ENCODE data around the gene HOXC13.

HOXC13 gene

DNA sequence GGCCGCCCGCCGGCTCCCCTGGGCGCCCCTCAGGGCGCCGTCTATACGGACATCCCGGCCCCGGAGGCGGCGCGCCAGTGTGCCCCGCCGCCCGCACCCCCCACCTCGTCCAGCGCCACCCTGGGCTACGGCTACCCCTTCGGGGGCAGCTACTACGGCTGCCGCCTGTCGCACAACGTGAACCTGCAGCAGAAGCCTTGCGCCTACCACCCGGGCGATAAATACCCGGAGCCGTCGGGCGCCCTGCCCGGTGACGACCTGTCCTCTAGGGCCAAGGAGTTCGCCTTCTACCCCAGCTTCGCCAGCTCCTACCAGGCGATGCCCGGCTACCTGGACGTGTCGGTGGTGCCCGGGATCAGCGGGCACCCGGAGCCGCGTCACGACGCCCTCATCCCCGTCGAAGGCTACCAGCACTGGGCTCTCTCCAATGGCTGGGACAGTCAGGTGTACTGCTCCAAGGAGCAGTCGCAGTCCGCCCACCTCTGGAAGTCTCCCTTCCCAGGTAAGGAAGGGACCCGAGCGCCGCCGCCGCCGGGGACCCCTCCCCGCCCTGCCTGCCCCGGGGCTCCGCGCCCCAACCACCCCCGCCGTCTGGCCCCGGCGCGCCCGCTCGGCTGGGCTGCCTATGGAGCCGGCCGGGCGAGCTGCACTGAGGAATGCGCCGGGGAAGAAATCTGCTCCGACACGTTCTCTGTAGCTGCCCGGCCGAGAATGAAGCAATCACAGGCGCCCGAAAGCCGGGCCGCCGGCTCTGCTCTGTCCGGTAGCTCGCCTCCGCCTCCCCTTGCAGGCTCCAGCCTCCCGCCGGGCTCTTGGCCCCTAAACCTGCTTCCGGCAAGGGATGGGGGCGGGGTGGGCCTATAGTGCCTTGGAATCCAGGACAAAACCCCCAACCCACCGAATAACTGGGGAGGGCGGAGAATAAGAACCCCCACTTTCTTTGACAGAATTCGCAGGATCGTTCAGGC, 794 bp downstream of the HOXC13 start:
- DNase-seq = no peak

DNA sequence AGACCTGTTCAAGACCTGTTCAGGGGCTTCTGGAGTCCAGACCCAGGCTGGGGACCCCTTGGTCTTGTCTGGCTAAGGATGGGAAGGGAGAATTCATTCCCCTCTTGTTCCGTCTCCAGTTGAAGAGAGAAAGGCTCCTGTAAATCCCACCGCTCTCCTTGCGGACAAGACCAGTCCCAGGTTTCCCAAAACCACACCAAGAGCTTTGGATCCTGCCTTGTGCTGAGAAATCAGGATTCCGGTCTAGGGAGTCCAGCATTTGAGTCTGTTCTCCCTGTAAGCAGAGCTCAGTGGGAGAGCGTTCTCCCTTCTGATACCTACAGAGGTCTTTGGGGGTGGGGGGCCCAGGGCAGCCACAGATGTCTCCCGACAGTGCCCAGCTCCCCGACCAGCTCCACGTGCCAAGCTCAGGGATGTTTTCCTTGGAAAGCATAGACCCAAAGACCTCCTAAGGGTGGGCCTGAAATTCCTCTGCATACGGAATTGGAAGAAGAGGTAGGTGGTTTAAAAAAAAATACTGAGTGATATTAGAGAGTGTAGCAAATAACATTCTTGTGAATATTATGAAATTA, 1.9 kb downstream of the HOXC13 start:
- no peak for DNase-seq

DNA sequence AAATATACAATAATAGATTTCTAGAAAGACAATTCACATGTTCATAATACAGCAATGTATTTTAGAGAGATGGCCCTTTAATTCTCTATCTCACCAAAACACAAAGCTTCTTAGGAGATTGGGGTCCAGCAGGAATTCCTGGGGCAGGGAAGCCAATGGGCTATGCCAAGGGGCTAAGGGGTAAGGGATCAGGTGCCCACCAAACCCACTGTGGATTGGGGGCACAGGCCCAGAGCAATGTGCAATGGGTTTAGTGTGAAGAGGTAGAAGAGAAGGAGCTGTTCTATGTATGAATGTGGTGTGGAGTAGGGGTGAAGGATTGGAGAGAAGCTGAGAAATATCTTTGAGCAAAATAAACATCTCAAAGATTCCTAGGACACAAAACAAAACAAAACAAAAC, 2.6 kb downstream of the HOXC13 start:
- no peak for DNase-seq

DNA sequence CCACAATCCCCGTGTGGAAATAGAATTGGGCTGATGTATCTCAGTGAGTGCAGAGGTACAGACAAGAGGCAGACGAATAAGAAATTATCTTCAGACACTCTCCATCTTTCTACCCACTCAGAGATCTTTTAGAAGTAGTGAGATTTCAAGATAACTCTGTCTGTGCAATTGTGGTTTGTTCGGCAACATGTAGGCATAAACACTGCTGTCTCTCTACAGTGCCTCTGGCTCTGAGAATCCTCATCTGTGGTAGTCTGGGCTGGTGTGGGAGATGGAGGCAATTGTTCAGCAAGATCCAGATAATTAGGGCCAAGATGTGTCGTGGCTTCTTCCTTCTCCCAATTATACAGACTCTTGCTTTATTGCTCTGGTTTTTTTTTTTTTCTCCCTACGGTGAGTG, 3.1 kb downstream of the HOXC13 start:
- DNase-seq = no peak

DNA sequence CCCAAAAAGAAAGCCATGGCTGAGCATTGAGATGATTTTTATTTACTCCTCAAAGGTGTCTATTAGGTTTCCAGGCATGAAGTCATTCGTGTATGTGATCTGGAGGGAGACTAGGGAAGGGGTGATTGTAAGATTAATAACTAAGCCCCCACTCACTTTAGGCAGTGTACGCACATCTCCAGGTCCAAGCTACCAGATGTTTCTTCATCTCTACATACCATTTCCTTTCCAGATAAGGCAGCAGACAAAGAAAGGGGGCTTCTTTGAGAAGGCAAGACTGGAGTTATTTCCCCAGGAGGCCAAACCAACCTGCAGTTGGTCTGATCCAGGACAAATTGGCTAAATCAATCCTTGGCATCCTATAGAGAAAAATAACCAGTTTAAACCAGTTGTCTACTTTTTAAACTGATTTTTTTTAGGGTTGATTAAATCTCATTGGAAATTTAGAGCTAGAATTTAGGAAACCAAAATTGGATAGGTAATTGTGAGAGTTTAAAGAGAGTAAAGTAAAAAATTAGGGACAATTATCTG, 3.9 kb downstream of the HOXC13 start:
- DNase-seq = no peak

DNA sequence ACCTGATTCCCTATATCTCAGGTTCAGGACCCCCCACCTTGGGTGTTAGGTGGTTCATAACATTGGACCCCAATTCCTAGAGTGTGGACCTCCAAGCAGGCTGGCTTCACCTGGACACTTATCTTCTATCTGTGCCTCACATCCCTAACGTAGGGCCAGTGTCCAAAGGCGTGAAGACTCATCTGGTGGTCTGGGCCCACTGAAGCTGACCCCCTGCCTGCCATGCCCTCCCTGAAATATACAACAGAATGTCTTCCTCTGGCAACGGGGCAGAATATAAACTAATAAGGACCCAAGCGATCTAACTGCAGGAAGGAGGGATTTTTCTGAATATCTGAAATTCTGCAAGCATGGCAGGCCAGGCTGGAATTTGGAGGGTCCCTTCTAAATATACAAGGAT, 5.6 kb downstream of the HOXC13 start:
- no peak for DNase-seq

DNA sequence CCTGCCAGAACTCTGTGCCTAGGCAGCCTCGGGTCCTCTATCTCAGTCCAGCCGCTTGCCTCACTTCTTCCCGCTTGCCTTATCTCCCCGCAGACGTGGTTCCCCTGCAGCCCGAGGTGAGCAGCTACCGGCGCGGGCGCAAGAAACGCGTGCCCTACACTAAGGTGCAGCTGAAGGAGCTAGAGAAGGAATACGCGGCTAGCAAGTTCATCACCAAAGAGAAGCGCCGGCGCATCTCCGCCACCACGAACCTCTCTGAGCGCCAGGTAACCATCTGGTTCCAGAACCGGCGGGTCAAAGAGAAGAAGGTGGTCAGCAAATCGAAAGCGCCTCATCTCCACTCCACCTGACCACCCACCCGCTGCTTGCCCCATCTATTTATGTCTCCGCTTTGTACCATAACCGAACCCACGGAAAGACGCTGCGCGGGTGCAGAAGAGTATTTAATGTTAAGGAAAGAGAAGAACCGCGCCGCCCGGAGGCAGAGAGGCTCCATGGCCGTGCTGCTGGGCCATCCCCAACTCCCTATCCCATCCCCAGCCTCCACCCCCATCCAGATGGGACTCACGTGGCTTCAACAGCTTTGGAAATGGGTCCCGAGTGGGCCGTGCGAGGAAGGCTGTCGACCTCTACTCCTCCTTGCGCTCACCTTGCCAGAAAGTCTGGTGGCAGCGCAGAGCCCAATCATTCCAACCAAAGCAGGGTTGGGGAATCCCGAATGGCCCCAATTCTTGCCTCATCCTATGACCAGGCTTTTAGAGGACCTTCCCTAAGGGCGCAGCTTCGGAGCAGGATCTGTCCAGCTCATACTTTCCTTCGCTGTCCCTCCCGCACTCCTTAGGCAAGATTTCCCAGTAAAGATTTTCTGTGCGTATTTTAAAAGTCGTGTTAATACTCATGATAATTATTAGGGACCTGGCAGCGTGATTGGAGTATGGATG, 6.5 kb downstream of the HOXC13 start:
- DNase-seq = no peak

DNA sequence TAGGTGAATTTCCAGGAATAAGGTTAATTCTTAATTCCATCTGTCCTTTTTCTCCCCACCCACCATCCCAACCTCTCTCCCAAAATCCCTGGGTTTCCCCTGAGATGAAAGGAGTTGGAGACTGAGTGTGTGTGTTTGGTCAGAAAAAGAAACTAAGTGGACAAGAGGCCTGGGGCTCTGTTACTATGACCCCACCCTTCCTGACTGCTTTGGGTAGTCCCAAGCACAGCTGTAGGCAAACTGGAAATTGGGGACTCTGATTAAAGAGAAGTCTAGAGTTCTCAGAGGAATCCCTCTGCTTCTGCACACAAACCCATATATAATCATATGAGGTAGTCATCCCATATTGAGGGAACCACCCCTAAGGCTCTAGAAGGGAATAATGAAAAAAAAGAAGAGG, 9.1 kb downstream of the HOXC13 start:
- no peak for DNase-seq

DNA sequence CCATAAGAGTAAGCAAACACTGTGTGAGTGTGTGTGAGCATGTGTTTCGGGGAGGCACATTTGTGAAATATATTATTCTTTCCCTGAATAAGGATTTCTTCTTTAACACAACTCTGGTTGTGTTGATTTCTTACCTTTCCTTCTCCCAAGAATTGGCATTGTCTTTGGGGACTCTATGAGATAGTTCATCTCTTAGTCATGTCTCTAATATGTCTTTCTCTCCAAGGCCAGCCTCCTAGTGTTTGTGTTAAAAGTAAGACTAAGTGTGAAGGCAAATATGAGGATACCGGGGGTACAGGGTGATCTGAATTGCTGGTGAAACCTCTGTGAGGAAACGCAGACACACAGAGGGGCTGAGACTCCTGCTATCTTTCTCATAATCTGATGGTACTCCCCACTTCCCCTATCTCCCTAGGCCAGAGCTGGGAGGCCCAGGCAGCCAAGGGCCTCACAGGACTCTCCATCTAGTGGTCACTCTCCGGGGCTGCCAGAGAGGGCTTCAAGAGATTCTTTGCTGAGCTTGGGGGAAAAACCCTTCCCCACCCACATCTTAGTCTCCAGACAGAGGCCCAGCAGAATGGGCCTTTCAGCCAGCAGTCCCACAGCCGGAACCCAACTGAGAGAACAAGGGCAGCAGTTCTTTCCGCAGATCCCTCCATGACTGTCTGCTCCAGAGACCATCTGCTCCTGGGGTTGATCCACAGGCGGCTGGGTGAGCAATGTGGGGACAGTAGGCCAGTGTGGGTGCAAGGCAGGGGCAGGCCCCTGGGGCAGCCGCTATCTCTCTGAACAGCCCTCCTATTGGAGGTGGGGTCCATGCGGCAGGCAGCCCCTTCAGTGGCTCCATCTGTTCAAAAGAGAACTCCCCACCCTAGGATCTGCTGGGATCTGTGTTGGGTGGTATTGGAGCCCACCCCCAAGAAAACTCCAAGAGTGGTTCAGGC, 10.3 kb downstream of the HOXC13 start:
- DNase-seq = no peak

DNA sequence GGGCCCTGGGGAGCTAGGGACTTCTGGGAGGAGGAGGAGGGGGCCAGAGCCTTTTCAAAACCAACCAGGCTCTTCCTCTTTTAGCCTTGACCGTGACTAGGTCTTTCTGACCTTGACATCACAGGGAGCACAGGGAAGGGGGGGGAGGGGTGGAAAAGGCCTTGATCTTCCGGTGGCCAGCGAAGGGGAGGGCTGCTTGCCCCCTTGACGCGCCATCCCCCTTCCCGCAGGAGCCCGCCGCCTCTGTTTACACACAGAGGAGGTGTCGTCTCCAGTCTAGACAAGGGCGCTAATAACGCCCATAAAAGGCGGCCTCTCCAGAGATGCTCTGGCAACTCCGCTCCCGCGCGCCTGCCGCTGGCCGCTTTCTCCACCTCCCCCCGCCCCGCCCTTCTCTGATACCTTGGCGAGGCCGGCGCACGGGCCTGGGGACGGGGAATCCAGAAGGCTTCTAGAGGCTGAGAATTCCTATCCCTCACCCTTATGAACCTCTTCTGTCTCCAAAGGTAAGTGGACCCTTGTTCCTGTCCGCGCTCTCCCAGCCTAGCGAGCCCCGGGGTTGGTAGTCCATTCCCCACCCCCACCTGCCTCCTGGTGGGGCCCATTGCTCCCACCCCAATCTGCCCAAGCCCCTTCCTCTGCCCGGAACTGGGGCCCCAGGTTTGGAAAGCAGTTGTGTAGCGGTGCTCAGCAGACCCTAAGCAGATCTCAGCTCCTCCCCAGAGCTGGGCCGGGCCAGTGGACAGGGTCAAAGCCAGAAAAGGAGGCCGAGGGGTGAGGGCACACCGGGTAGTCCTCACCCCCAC, 11.2 kb downstream of the HOXC13 start:
- no peak for DNase-seq

DNA sequence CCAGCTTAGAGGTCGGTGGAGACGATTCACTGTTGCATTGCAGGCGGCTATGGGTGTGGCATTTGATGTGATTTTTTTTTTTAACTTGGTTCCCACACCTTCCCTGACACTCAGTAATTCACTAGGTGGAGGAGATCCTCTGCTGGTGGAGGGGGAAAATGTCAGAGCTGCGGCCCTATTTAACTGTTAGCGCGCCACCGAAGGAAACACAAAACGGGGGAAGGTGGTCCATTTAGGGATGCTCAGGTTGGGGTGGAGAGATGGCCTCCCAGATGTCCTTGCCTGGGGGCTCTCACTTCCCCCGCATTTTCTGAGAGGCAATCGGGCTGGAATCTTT, 11.8 kb downstream of the HOXC13 start:
- no peak for DNase-seq

DNA sequence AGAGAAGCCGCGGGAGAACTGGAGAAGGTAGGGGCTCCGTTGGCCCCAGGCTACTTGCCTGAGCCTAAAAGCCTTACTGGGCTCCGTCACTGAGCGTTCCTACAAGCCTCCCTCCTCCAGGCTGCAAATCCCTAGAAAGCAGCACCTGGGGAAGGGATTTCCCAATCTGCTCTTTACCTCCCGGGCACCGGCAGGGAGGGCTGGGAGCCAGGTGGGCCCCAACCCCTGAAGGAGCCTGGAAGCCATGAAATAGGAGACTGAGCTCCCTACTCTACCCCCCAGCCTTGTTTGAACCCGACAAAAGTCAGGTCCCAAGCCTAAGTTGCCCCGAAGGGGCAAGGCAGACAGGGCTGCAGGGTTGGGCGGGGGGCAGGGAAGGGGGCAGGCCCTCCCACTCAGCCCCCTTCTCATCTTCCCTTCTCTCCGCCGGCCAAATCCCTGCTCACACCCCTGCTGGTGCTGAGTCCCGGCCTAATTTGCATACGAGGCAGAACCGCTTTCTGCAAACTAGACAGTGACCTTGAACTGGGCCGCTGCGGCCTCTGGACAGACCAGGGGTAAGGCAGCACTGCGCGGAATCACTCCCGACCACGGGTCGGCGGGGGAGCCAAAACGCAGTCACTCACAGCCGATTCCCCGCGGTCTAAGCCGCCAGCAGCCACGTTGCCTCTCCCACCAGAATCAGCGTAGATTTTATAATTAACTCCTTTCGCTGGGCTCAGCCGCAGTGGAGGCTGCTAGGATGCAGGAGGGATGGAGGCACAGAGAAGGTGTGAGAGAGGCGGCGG, 12.4 kb downstream of the HOXC13 start:
- no peak for DNase-seq

DNA sequence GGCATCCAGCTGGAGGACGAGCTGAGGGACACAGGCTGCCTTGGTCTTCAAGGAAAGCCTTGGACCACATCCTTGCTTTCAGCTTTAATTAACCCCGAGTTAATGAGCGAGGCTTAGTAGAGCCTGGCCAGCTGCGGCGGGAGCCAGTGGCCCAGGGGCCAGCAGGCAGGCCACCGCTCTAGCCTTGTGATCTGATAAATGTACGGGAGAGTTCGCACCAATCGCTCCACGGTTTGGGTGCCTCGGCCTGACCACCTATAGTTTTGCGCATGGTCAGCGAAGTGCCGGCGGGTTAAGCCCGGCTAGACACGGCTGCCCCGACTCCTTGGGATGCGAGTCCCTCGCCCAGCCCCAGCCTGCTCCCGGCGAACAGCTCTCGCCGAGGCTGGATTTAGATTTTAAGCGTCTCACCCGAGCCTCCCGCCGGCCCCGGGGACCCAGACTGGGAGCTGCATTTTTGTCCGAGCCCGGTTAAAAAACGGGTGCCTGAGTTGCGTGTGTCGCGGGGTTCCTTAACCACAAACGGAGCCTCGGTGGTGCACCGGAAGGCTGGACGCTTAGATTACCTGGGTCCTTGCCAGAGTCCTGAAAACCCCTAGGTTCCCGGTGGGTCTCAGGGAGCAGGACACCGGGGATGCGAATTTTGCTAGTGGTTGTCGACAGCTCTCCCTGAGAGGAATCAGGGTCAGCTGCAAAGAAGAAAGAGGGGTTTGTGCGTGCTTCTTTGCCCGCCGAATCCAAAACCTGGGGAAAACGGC, 13.1 kb downstream of the HOXC13 start:
- DNase-seq = no peak

DNA sequence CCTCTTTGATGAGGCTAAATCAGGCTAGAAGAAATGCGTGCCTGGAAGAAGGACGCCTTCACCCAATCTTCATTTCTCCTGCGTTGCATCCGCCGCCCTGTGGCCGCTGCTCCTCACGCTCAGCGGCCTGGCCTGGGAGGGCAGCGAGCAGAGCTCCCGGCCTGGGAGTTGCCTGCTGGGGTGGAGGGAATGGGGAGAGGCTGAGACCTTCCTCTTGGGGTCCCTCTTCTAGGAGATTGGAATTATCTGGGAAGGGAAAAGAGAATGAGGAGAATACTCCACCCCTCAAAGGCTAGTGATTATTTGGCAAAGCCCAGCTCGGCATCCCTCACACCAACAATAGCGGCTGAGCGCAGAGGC, 13.7 kb downstream of the HOXC13 start:
- DNase-seq = no peak

DNA sequence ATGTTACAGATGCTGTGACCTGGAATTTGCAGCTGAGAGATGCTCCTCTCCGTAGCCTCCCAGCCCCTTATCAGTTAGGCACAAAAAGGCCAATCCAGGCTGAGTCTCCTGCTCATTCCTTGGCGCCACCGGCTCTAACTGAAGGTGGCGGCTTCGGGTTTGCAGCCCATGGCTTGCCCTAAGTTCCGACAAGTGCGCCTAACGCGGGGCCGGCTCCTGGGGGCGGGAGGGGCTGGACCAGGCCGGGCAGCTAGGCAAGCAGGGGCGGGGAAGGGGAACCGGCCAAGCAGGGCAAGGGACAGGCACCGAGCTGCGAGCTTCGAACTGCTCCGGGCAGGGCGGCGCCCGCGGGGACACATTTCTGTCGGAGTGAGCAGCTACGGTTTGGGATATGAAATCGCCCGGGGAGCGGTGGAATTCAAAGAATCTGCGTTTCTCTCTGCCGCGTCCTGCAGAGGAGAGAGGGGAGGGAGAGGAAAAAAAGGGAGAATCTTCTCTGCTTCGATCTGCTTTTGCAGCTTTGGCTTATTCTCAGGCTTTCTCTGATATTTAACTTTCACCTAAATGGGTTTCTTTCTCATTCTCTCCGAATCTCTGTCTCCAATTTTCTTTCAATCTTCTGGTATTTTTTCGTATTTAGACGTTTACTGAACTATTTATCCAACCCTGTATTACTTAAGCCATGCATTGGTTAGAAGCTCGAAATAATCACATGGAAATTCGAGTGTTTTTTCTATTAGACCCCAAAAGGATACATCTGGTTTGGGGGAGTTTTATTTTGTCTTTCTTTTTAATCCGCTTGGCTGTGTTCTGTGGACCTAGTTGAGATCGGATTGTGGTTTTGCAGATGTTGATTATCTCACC, 14.5 kb downstream of the HOXC13 start:
- no peak for DNase-seq

DNA sequence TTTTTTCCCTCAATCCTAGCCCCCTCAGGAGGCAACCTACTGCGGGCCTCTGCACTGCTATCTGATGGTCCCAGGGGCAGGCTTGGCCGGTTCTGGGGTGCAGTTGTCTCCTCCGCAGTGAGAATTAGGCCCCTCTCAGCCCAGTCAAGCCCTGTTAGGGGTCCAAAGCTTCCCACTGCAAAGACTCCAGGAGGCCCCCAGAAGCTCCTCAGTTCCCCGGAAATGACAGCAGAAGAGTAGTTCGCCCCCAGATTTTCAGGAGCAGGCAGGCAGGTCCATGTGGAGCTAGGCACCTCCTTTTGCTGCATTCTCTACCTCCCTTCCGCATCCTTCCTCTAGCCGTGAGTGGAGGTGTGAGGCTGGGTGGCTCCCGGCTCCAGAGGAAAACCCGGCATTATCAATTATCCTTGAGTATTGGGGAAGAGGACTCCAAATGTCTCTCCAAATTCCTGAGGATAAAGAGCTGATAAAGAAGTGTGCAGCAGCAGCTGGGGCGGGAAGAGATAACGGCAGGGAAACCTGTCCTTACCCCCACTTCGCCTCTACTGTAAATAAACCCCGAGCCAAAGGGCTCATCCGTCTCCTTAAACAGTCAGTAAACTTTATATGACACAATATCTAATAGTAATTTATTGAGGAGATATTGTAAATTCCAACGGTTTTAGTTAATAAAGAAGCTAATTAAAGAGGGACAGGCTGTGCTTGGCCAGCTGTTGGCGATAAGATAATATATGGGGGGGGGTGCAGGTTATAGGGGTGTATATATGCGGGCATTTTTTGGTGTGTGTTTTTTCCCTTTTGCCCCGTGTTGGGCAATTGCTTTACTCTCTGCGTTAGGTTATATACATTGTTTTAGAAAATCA, 15.4 kb downstream of the HOXC13 start:
- DNase-seq = no peak

DNA sequence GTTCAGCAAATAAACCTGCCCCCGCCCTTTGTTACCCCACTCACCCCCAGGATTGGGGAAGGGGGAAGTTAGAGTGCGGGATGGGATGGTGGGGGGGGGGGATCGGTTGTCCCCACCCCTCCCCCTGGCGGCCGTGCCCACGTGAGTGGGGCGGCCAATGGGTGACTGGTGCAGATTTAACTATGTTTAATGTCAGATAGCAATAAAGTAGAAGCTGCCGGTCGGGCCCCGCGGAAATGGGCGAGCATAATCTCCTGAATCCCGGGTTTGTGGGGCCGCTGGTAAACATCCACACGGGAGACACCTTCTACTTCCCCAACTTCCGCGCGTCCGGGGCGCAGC, 16.0 kb downstream of the HOXC13 start, which contains the start of gene HOXC12:
HOXC12 (plus strand) TSS at position 210 of the 342 bp plus-strand sequence; CDS start at position 237, 27 bp downstream.
- no peak for DNase-seq

Measured in CD4-positive, alpha-beta T cell treated with Interleukin-17A for 1 hour (primary cell).